OCI-LY7 (cell line): Measurements from ENCODE around the gene VPS37B. TPM values are rescaled to one million over a fixed set of nuclear protein-coding genes. Genes with fewer than 3 reads are reported as not detected.

ENCODE experiments used
- BruUV-seq: library from RNA; stranded (reverse); fragments of 400-500 nt; replicated peaks from 2 replicates; lab custom pipeline; 2021; lab: Mats Ljungman, UMichigan
- CTCF ChIA-PET: fragments of 300-600 bp; sonication (Branson Sonifier 250); formaldehyde crosslinking; loops from one replicate; lab custom pipeline; 2022; ENCODE audit warnings: antibody characterized with exemption; ENCODE audit not compliant: unreplicated experiment; lab: Charles Lee
- POLR2A ChIA-PET: fragments of 300-600 bp; sonication (Branson Sonifier 250); formaldehyde crosslinking; loops from one replicate; lab custom pipeline; 2022; ENCODE audit warnings: antibody characterized with exemption; lab: Charles Lee
- DNase-seq: peaks from one replicate; pipeline ENCODE4 v3.0.0-alpha.2; 2015; ENCODE audit warnings: low spot score
- H2AFZ ChIP-seq: fragments of 200-600 bp; sonication (generic), shearing (Covaris generic); 2 replicates; pipeline ENCODE4 v1.6.1; 2014; ENCODE audit warnings: mild to moderate bottlenecking, antibody characterized with exemption, low read length, moderate library complexity
- H3K27ac ChIP-seq: fragments of 200-600 bp; sonication (generic); 2 replicates; pipeline ENCODE4 v1.5.1; 2014; ENCODE audit warnings: mixed run types, low read depth, mild to moderate bottlenecking, moderate library complexity, low read length, inconsistent platforms; ENCODE audit not compliant: poor library complexity, severe bottlenecking
- H3K36me3 ChIP-seq: fragments of 200-600 bp; sonication (generic); 2 replicates; pipeline ENCODE4 v1.6.1; 2014; ENCODE audit warnings: mild to moderate bottlenecking, antibody characterized with exemption, low read length, moderate library complexity, mixed read lengths; ENCODE audit not compliant: insufficient read depth
- H3K4me1 ChIP-seq: fragments of 200-600 bp; sonication (generic); 2 replicates; pipeline ENCODE4 v1.5.1; 2014; ENCODE audit warnings: mild to moderate bottlenecking, low read length; ENCODE audit not compliant: insufficient read depth, poor library complexity, severe bottlenecking
- H3K4me2 ChIP-seq: fragments of 200-600 bp; sonication (generic); 2 replicates; pipeline ENCODE4 v1.6.1; 2014; ENCODE audit warnings: mild to moderate bottlenecking, low read length
- H3K4me3 ChIP-seq: fragments of 200-600 bp; sonication (generic); 2 replicates; pipeline ENCODE4 v1.5.1; 2014; ENCODE audit warnings: mild to moderate bottlenecking, low read depth, low read length; ENCODE audit not compliant: poor library complexity, severe bottlenecking
- H3K79me2 ChIP-seq: fragments of 200-600 bp; sonication (generic); 2 replicates; pipeline ENCODE4 v1.6.1; 2016; ENCODE audit warnings: low read depth, mild to moderate bottlenecking, low read length, moderate library complexity, mixed read lengths; ENCODE audit not compliant: insufficient read depth
- H3K9me2 ChIP-seq: fragments of 200-600 bp; sonication (generic); 2 replicates; pipeline ENCODE4 v1.6.1; 2016; ENCODE audit warnings: mild to moderate bottlenecking, low read length, mixed read lengths; ENCODE audit not compliant: insufficient read depth
- H3K9me3 ChIP-seq: fragments of 200-600 bp; sonication (generic); 2 replicates; pipeline ENCODE4 v1.6.1; 2014; ENCODE audit warnings: mild to moderate bottlenecking, mixed run types, low read length, mixed read lengths
- H4K20me1 ChIP-seq: fragments of 200-600 bp; sonication (generic); 2 replicates; pipeline ENCODE4 v1.6.1; 2014; ENCODE audit warnings: mild to moderate bottlenecking, antibody characterized with exemption, low read length, moderate library complexity, mixed read lengths; ENCODE audit not compliant: insufficient read depth
- CTCF ChIP-seq: fragments of 200-600 bp; sonication (generic); conservative IDR thresholded peaks from 2 replicates; pipeline ENCODE4 v1.5.1; 2014; ENCODE audit warnings: mild to moderate bottlenecking, antibody characterized with exemption, low read length, moderate library complexity, mixed read lengths
- EZH2phosphoT487 ChIP-seq: fragments of 200-600 bp; sonication (generic); IDR thresholded peaks from 2 replicates; pipeline ENCODE4 v1.6.1; 2018; ENCODE audit warnings: low read depth, borderline replicate concordance, mild to moderate bottlenecking, mixed run types, antibody characterized with exemption, low read length, moderate library complexity, mixed read lengths
- intact Hi-C: fragments of 100-400 bp; cut with micrococcal nuclease; formaldehyde crosslinking; loops from one replicate; pipeline ENCODE4 v1.10.0; 2022; ENCODE audit not compliant: unreplicated experiment
- total RNA-seq, 2 experiments: library from RNA; depleted of rRNA in 1 of 2; stranded (reverse); fragments of >200 nt in 1 of 2; shearing (Covaris generic) in 1 of 2; gene quantifications; 2 replicates each; pipeline ENCODE4 v1.2.3, GENCODE V29; 2014 to 2022

VPS37B gene
- total RNA-seq, 2 experiments from 2014 or later, result 1.7 to 2.5 TPM

GRCh38 chr12:122889761-122890520 is 6.0 kb downstream of the VPS37B start:
- DNase-seq, result no peak
- BruUV-seq, result no TSS peak
- Histone ChIP-seq H3K4me2 (no peak overlapping the region), H3K79me2 (no peaks in the 10 kb centered on the region), H3K9me3 (no peaks in the 10 kb centered on the region), H3K9me2 (no peaks in the 10 kb centered on the region), H2AFZ (no peak overlapping the region), H3K4me3 (no peak overlapping the region), H3K27ac (no peak overlapping the region), H3K36me3 (no peaks in the 10 kb centered on the region), H4K20me1 (no peaks in the 10 kb centered on the region), H3K4me1 (peaks cover 46% of the 10 kb centered on the region)
- ChIA-PET CTCF (no interaction called here), POLR2A (interaction anchor here (0.7 to 2.2 kb wide), 2 partner anchors 8 to 118 kb away, joined by 3 to 22 read pairs; no protein-coding TSS in a partner anchor)
- no peak for TF ChIP-seq EZH2phosphoT487
- TF ChIP-seq CTCF, result no peak
- intact Hi-C loops, result loop anchor here (10.0 kb wide), 1 partner anchor 345 kb away; the partner anchor contains the start of genes MPHOSPH9 and MTRFR

- ChIA-PET POLR2A (interaction anchor here (0.6 to 2.2 kb wide), 8 partner anchors 10 to 82 kb away, joined by 3 to 22 read pairs (median 4); no protein-coding TSS in a partner anchor), CTCF (interaction anchor here (0.6 to 1.0 kb wide), 2 partner anchors 17 to 18 kb away, joined by 4 read pairs; no protein-coding TSS in a partner anchor)
- Histone ChIP-seq H3K79me2 (no peaks in the 10 kb centered on the region), H3K36me3 (no peaks in the 10 kb centered on the region), H2AFZ (peak overlapping the region; percentile 58), H3K4me3 (peak overlapping the region; percentile 52), H3K4me2 (peak overlapping the region; percentile 69), H3K9me3 (no peaks in the 10 kb centered on the region), H3K27ac (peak overlapping the region; percentile 79), H3K4me1 (peaks cover 56% of the 10 kb centered on the region), H3K9me2 (no peaks in the 10 kb centered on the region), H4K20me1 (no peaks in the 10 kb centered on the region)
- BruUV-seq, result no TSS peak
- intact Hi-C loops, result loop anchor here (10.0 kb wide), 1 partner anchor 347 kb away; the partner anchor contains the start of genes MPHOSPH9 and MTRFR
- DNase-seq, result peak; percentile 67
- TF ChIP-seq CTCF (no peak), EZH2phosphoT487 (no peak)
These were observed 7.6 kb downstream of the VPS37B start for GRCh38 chr12:122888232-122888752.
